Measurements from ENCODE around the gene PGP. TPM values are rescaled to one million over a fixed set of nuclear protein-coding genes. Genes with fewer than 3 reads are reported as not detected.
A peak's percentile ranks its signal among the peaks of the same experiment; 100 is the strongest.

Gene PGP
- total and polyA plus RNA-seq, 2 of the 4 experiments (the other 2 are of a cell fraction), result 4.1 to 9.4 TPM

DNA sequence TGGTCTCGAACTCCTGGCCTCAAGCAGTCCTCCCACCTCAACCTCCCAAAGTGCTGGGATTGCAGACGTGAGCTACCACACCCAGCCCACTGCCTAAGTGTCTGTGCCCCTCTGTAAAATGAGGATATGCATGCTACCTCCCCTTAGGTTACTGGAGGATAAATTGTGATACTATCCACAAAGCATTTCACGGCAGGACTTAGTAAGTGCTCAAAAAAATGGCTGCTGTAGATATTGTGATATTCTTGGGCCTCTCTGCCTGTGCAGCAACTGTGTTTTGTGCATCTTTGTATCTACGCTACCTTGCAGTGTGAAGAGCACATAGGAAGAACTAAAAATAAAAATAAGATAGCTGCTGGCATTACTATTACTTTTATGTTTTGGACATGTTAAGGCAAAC is 16.4 kb downstream of the PGP start:
- Histone ChIP-seq H3K9me1 (ENCODE audit: insufficient read depth, low read length) (no peaks in the 10 kb centered on the region), H3K18ac (ENCODE audit: low read depth, low read length) (no peak overlapping the region), H3K4me1 (ENCODE audit: control insufficient read depth, insufficient read depth, low read length) (no peaks in the 10 kb centered on the region), H3K14ac (replicated peaks; ENCODE audit: low read depth, low read length) (no peak overlapping the region), H3K56ac (ENCODE audit: extremely low read depth, insufficient read depth, low read length) (no peak overlapping the region), H2BK15ac (ENCODE audit: low read depth, low read length) (no peak overlapping the region), H3K79me1 (ENCODE audit: low read depth in 1 of 2, low read length in 2 of 2) (no peaks in the 10 kb centered on the region), H3K9ac (ENCODE audit: low read depth, low read length) (no peak overlapping the region), H3K9me3 (ENCODE audit: control insufficient read depth, insufficient read depth, low read length) (no peaks in the 10 kb centered on the region), H3K27me3 (ENCODE audit: control insufficient read depth, insufficient read depth, low read length) (peaks cover 67% of the 10 kb centered on the region), H4K20me1 (ENCODE audit: insufficient read depth, low read length) (no peaks in the 10 kb centered on the region; the same call in 1 of the 2 replicates), H2BK5ac (ENCODE audit: low read depth, low read length, poor library complexity, severe bottlenecking) (no peak overlapping the region), H3K36me3 (ENCODE audit: control insufficient read depth, insufficient read depth, low read length) (no peaks in the 10 kb centered on the region), H3K4ac (ENCODE audit: low read depth, low read length) (no peak overlapping the region), H3K4me3 (ENCODE audit: insufficient read depth, low read depth, low read length) (no peak overlapping the region), H3K4me2 (ENCODE audit: low read depth, low read length) (no peak overlapping the region), H4K91ac (ENCODE audit: insufficient read depth, low read depth, low read length) (no peak overlapping the region), H3K23ac (ENCODE audit: low read depth, low read length) (peak overlapping the region; percentile 42; the same call in 1 of the 2 replicates), H2AFZ (replicated peaks; ENCODE audit: low read length, poor library complexity) (no peak overlapping the region), H4K8ac (ENCODE audit: low read depth in 2 of 2, low read length in 2 of 2) (no peak overlapping the region), H3K27ac (ENCODE audit: insufficient read depth, low read length) (no peak overlapping the region), H2AK5ac (ENCODE audit: low read depth, low read length) (no peak overlapping the region), H4K5ac (ENCODE audit: low read depth, low read length) (no peak overlapping the region), H2BK20ac (ENCODE audit: low read depth, low read length) (no peak overlapping the region), H2AK9ac (replicated peaks; ENCODE audit: low read depth, low read length, poor library complexity) (no peak overlapping the region), H2BK120ac (ENCODE audit: low read depth, low read length) (no peak overlapping the region)
- BruUV-seq (replicated peaks), result no TSS peak
- CTCF ChIA-PET, result no interaction called here
- intact Hi-C loops (cut with micrococcal nuclease), result no loop called here
- TF ChIP-seq BHLHE40 (IDR thresholded peaks at IDR 0.05; ENCODE audit: low read depth, low read length) (no peak), POLR2A (IDR thresholded peaks at IDR 0.05; ENCODE audit: low read depth, low read length) (no peak), MAFK (IDR thresholded peaks at IDR 0.05; ENCODE audit: low read depth, low read length) (no peak)
- no CpG with 5 or more reads among the region's 4 CpGs for WGBS, 2 experiments (ENCODE audit: extremely low coverage in 2 of 2, insufficient read length in 1 of 2)
- DNase-seq (no peak), ATAC-seq (ENCODE audit: low read depth) (no peak)
- POLR2A ChIA-PET (ENCODE audit: unreplicated experiment), result no interaction called here
- in situ Hi-C loops (cut with MboI; ENCODE audit: low sequenced_read_pairs), result no loop called here
- dilution Hi-C loops (cut with HindIII; ENCODE audit: low sequenced_read_pairs, unreplicated experiment), result no loop called here
